Heart left ventricle (tissue), 13 donors: Measurements from ENCODE around the gene ANGPTL1.

Source experiments
- CTCF ChIP-seq, 12 donors: fragments of 200-600 bp; sonication (generic) in 4 of 12; IDR thresholded peaks; one replicate each; pipeline versions ENCODE4 v1.5.0 to v1.8.0; 2018 to 2022; ENCODE audit warnings: antibody characterized with exemption in 12 of 12, mild to moderate bottlenecking in 5 of 12
- POLR2A ChIP-seq, 2 donors: fragments of 450-650 bp; IDR thresholded peaks; one replicate each; pipeline ENCODE4 v1.6.1; 2017; ENCODE audit warnings: antibody characterized with exemption in 2 of 2, mild to moderate bottlenecking in 2 of 2, moderate library complexity in 2 of 2
- donor health status: ischemic (EF 13 %, LVEDD 7.1; RV severe dilation, severe dysfunction).
- donor health status: DM: no; HTN: yes; CAD: no.
- donor health status: DM: no; HTN: no; CAD: no.
- donor health status: ischemic (EF 25% LVEDD 6.9; RV normal size, moderate dysfunction).
- donor health status: ischemic (EF 25% LVEDD 5.7; RV mildly dilated, moderate dysfunction).
- donor health status: ischemic (EF 35%, LVEDD 5.7; RV mildly dilated, moderate dysfunction).
- donor health status: nonischemic (EF 11% LVEDD 7.7; RV severe dilation, severe dysfunction).
- donor health status: DM: yes; HTN: yes; CAD: no.
- donor health status: PGD.
- donor health status: ischemic (EF 29% LVEDD 5.4; RV normal size, mild dysfunction).
- donor health status: nonischemic (EF 23%, LVEDD 6.1; RV moderate dilation, normal function).

GRCh38 chr1:178912597-178912996, 41.7 kb upstream of the ANGPTL1 start:
- TF ChIP-seq CTCF (IDR thresholded peaks at IDR 0.05) (no peak), POLR2A (IDR thresholded peaks at IDR 0.05) (no peak)
